ENCODE results near the gene BFSP1.

The BFSP1 gene

GRCh38 chr20:17499041-17499440 is 32.1 kb downstream of the BFSP1 start:
- no peak for DNase-seq (ENCODE audit: low read depth in 2 of 2, low spot score in 1 of 2)

DNA sequence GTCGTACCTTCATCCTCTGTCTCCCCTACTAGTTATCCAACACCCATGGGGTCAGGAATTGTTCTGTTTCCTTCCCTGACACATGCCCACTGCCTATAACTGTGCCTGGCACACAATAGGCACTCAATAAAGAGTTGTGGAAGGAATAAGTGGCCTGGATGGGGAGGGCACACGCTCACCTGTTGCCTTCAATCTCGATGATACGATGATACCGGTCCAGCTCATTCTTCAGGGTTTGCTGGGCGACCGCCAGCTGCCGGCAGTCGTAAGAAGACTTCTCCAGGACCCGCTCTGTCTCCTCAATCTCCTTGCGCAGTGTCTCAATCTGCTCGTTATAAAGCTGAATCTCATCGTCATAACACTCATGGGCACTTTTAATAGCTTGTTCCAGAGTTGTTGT is 32.5 kb downstream of the BFSP1 start:
- DNase-seq (ENCODE audit: low read depth in 2 of 2, low spot score in 1 of 2), result no peak

DNA sequence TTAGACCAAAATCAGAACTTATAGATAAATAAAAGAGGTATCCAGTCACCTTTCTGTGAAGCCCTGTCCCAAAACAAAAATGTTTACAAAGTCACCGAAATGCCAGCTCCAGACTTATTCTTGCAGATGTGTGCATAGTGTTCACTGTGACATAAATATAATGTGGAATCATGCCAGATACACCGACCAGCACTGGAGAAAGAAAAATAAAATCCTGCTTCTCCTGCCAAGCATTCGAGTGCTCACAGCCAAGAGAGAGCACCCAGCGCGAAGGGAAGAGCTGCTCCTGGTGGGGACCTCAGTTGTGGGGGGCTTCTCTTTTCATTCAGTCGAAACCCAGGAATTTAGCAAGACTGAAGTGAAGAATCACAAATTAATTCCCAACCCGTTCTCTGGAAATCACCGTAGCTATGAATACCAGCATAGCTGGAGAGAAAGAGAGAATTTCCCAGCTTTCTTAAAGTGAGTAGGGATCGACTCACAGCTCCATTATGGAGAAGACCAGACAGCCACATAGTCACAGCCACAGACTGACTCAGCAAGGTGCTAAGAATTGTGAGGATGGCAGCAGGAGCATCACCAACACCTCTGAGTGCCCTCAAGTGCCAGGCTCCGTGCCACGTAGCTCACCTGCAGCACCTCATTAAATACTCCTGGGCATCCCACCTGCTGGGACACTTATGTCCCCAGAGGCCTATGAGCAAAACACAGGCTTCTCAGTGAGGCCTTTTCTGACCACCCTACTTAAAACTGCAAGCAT is 33.2 kb downstream of the BFSP1 start:
- no peak for DNase-seq (ENCODE audit: low read depth in 2 of 2, low spot score in 1 of 2)

DNA sequence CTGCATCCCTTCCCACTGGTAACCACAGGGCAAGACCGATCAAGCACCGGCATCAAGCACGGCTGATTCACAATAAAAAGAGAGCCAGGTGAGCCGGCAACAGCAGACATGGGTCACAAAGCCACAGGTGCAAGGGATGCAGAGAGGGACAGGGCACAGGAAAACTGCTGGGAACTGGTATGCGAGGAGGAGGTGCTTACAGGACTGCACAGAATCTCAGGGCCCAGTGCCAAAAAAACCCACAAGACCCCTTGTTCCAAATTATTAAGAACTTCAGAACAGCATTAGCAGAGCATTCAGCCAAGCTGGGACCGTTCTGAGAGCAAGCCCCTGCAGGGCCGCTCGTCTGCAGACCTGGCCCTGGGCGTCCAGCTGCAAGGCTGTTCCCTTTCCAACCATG is 35.4 kb downstream of the BFSP1 start:
- no peak for DNase-seq (ENCODE audit: low read depth in 2 of 2, low spot score in 1 of 2)

DNA sequence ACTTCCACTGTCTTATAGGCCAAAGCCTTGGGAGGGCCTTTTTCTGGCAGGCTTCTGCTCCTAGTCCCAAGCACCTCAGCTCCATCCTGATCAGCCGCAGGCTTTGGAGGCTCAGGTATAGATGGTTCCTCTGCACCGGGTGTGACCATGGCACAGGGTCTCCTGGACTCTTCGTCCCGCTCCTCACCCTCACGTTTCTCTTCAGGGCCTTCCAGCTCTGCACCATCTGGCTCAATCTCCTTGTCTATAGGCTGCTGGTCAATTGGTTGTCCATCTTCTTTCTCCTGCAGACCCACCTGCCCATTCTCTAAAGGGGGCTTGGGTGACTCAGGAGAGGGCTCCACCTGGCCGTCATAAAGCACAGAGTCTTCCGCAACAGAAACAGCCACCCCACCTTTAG is 37.0 kb downstream of the BFSP1 start:
- no peak for DNase-seq (ENCODE audit: low read depth in 2 of 2, low spot score in 1 of 2)

- no peak for DNase-seq (ENCODE audit: low read depth in 2 of 2, low spot score in 1 of 2)
Measured at GRCh38 chr20:17493173-17493572, 38.0 kb downstream of the BFSP1 start.

- no peak for DNase-seq (ENCODE audit: low read depth in 2 of 2, low spot score in 1 of 2)
Measured at GRCh38 chr20:17491488-17491887, 39.7 kb downstream of the BFSP1 start.

- no peak for DNase-seq (ENCODE audit: low read depth in 2 of 2, low spot score in 1 of 2)
Measured at GRCh38 chr20:17491041-17491440, 40.1 kb downstream of the BFSP1 start.

DNA sequence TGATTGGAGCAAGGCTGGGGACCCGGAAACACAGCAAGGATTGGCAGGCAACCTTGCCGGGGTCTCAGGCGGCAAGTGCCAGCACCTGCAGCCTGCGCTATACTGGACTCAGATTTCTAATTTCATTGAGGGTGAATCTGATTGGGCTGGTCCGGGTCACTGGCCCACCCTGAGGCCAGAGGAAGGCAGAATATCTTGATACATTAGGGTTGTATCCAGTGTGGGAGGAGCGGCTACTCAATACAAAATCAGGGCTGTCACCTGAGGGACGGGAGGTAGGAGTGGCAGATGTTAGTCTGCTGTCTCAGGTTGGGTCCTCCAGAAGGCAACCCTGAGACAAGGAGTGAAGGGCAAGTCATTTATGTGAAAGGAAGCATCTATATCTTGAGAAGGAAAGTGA is 40.7 kb downstream of the BFSP1 start:
- DNase-seq (ENCODE audit: low read depth in 2 of 2, low spot score in 1 of 2), result no peak

GRCh38 chr20:17488916-17489600 is 42.1 kb downstream of the BFSP1 start:
- no peak for DNase-seq (ENCODE audit: low read depth in 2 of 2, low spot score in 1 of 2)

DNA sequence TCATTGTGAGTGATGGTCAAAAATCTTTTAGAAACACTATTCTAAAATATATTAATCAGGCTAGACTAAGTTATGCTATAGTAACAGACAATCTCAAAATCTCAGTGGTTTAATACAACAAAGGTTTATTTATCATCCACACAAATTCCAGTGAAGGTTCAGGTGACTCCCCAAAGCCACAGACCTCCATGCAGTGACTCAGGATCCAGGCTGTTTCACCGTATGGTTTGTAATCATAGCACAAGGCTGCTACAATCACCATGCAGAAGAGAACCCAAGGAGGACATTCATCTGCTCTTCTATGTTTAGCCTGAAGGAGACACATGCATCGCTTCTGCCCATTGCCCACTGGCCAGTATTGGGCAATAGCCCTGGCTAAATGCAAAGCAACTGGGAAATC is 46.2 kb downstream of the BFSP1 start:
- no peak for DNase-seq (ENCODE audit: low read depth in 2 of 2, low spot score in 1 of 2)

GRCh38 chr20:17482536-17482935 is 48.6 kb downstream of the BFSP1 start:
- no peak for DNase-seq (ENCODE audit: low read depth in 2 of 2, low spot score in 1 of 2)

DNA sequence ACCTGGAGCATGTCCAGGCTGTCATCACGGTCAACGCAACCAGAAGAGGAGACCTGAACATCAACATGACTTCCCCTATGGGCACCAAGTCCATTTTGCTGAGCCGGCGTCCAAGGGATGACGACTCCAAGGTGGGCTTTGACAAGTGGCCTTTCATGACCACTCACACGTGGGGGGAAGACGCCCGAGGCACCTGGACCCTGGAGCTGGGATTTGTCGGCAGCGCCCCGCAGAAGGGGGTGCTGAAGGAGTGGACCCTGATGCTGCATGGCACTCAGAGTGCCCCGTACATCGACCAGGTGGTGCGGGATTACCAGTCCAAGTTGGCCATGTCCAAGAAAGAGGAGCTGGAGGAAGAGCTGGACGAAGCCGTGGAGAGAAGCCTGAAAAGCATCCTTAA is 49.5 kb downstream of the BFSP1 start:
- DNase-seq (ENCODE audit: low read depth in 2 of 2, low spot score in 1 of 2), result no peak

- no peak for DNase-seq (ENCODE audit: low read depth in 2 of 2, low spot score in 1 of 2)
Measured at GRCh38 chr20:17480696-17481095, 50.5 kb downstream of the BFSP1 start.

DNA sequence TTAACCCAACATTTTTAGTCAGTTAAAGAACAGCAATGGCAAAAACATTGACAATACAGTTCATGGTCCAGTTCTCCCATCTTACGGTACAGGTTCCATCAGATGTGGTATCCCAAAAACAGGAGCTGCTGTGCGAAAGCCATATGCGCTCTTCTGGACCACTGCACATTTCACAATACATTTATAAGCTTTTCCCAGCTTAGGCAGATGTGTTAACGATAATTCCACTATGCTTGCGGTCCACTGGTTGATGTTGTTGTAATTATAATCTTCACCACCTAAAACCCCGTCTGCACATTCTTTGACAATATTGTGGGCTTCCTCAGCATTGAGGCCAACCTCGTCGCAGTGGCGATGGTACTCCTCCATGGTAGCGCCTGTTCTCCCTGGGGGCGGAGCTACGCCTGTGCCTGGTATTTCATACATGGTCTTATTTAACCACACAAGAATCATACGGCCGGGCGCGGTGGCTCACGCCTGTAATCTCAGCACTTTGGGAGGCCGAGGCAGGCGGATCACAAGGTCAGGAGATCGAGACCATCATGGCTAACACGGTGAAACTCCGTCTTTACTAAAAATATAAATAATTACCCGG is 52.0 kb downstream of the BFSP1 start:
- no peak for DNase-seq (ENCODE audit: low read depth in 2 of 2, low spot score in 1 of 2)

- no peak for DNase-seq (ENCODE audit: low read depth in 2 of 2, low spot score in 1 of 2)
Measured at GRCh38 chr20:17473659-17474058, 57.5 kb downstream of the BFSP1 start.

DNA sequence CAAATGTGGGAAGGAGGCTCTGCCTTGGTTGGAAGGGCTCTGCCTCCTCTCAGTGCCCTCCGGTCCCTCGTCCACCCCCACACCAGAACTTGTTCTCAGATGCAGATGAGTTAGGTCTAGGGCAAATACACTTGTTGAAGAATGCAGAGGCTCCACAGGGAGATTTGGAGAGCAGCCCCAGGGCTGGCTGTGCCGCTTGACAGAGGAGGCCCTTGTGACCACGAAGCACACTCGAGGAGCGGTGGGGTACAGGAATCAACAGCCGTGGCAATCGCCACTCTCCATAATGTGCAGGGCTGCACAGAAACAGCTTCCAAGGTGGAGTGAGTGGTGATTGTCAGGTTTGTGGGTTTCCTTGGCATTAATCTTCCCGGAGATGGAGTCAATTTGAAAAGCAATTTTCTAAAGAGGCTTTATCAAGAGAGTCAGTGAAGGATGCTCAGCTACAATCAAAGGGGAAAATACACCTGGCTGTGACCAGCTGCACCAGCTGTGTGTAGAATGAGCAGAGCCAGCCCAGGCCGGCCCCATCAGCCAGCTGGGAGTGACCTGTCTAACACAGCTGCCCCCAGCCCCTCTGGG is 59.5 kb downstream of the BFSP1 start:
- DNase-seq (ENCODE audit: low read depth in 2 of 2, low spot score in 1 of 2), result no peak

DNA sequence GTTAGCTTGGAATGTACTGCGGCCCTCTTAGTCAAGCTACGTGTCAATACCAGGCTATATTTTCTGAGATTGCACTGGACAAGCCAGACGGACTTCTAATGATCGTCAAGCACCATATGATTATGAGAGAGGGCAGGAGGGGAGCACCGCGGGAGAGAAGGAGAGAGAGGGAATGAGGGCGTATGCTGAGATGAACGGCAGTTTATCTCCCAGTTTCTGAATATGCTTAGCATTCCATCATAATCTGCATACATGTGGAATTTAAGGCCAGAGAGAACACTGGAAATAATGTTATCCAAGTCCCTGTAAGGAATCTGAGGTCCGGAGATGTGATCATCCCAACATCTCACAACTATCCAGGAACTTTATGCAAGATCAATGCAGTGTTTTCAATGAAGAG is 60.2 kb downstream of the BFSP1 start:
- DNase-seq (ENCODE audit: low read depth in 2 of 2, low spot score in 1 of 2), result no peak

- DNase-seq (ENCODE audit: low read depth in 2 of 2, low spot score in 1 of 2), result no peak
Measured at GRCh38 chr20:17470521-17470920, 60.7 kb downstream of the BFSP1 start.

- no peak for DNase-seq (ENCODE audit: low read depth in 2 of 2, low spot score in 1 of 2)
Measured at GRCh38 chr20:17469246-17470030, 61.7 kb downstream of the BFSP1 start.

- no peak for DNase-seq (ENCODE audit: low read depth in 2 of 2, low spot score in 1 of 2)
Measured at GRCh38 chr20:17468073-17468840, 62.9 kb downstream of the BFSP1 start.
